ENCODE data around the gene CCDC24. TPM values are rescaled to one million over a fixed set of nuclear protein-coding genes. Genes with fewer than 3 reads are reported as not detected.

The CCDC24 gene
- total and polyA plus RNA-seq, 2 of the 4 experiments (the other 2 are of a cell fraction): 1.4 to 4.6 TPM

DNA sequence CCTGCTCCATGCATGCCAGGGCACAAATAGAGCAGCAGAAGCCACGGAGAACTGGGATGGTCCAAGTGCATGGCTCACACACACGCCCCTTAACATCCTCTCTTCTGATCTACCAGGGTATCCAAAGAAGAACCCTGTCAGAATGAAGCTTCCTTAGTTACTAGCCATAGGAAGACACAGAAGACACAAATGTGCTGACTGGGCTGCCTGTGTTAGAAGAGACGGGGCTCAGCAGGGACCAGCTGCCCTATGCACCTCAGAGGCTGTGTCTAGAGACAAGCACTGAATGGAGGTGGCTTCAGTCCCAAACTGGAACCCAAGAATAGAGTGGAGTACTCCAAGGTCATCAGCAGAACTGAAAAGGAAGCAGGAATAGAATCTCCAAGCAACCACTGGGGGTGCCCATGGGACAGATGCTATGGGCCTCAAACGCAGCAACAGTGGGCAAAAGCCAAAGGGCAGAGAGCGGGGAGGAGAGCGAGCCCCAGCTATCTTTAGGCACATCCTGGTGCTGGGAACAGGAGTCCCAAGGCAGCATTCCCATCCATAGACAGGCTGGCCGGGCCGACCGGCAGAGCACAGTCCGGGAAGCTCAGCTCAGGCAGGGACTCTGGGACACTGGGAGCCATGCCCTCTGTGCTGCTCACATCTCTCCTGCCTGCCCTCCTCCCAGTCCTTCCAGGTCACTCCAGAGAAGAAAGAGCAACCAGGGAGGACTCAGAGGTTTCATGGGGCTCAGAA, 30.4 kb downstream of the CCDC24 start:
- Histone ChIP-seq H3K36me3 (ENCODE audit: control insufficient read depth, insufficient read depth, low read length) (peaks cover 26% of the 10 kb centered on the region; the same call in 1 of the 2 replicates), H2BK5ac (ENCODE audit: low read depth, low read length, poor library complexity, severe bottlenecking) (no peak overlapping the region), H3K14ac (replicated peaks; ENCODE audit: low read depth, low read length) (no peak overlapping the region), H3K56ac (ENCODE audit: extremely low read depth, insufficient read depth, low read length) (no peak overlapping the region), H3K27me3 (ENCODE audit: control insufficient read depth, insufficient read depth, low read length) (no peaks in the 10 kb centered on the region), H4K91ac (ENCODE audit: insufficient read depth, low read depth, low read length) (no peak overlapping the region), H2AK9ac (replicated peaks; ENCODE audit: low read depth, low read length, poor library complexity) (no peak overlapping the region), H3K4me1 (ENCODE audit: control insufficient read depth, insufficient read depth, low read length) (peaks cover 4% of the 10 kb centered on the region), H3K4me3 (ENCODE audit: insufficient read depth, low read depth, low read length) (no peak overlapping the region), H2BK15ac (ENCODE audit: low read depth, low read length) (no peak overlapping the region), H2AK5ac (ENCODE audit: low read depth, low read length) (no peak overlapping the region), H2BK20ac (ENCODE audit: low read depth, low read length) (no peak overlapping the region), H3K23ac (ENCODE audit: low read depth, low read length) (no peak overlapping the region), H4K20me1 (ENCODE audit: insufficient read depth, low read length) (no peaks in the 10 kb centered on the region; the same call in 1 of the 2 replicates), H4K8ac (ENCODE audit: low read depth in 2 of 2, low read length in 2 of 2) (no peak overlapping the region), H3K79me1 (ENCODE audit: low read depth in 1 of 2, low read length in 2 of 2) (peaks cover 0 to 3% of the 10 kb centered on the region in 2 experiments; a peak in 1 of 4 replicates), H2BK120ac (ENCODE audit: low read depth, low read length) (no peak overlapping the region), H3K4me2 (ENCODE audit: low read depth, low read length) (no peak overlapping the region), H2AFZ (replicated peaks; ENCODE audit: low read length, poor library complexity) (no peak overlapping the region), H4K5ac (ENCODE audit: low read depth, low read length) (no peak overlapping the region), H3K9me1 (ENCODE audit: insufficient read depth, low read length) (peaks cover 10% of the 10 kb centered on the region; the same call in 1 of the 2 replicates), H3K27ac (ENCODE audit: insufficient read depth, low read length) (no peak overlapping the region), H3K9me3 (ENCODE audit: control insufficient read depth, insufficient read depth, low read length) (no peaks in the 10 kb centered on the region), H3K4ac (ENCODE audit: low read depth, low read length) (no peak overlapping the region), H3K9ac (ENCODE audit: low read depth, low read length) (no peak overlapping the region), H3K18ac (ENCODE audit: low read depth, low read length) (no peak overlapping the region)
- POLR2A ChIA-PET (ENCODE audit: unreplicated experiment): no interaction called here
- intact Hi-C loops (cut with micrococcal nuclease) (no loop called here), in situ Hi-C loops (cut with MboI; ENCODE audit: low sequenced_read_pairs) (no loop called here), dilution Hi-C loops (cut with HindIII; ENCODE audit: low sequenced_read_pairs, unreplicated experiment) (no loop called here)
- peak; percentile 34 for TF ChIP-seq MAFK (IDR thresholded peaks at IDR 0.05; ENCODE audit: low read depth, low read length)
- no peak for TF ChIP-seq SMC3 (IDR thresholded peaks at IDR 0.05; ENCODE audit: low read depth, low read length)
- TF ChIP-seq, protein P1, sequence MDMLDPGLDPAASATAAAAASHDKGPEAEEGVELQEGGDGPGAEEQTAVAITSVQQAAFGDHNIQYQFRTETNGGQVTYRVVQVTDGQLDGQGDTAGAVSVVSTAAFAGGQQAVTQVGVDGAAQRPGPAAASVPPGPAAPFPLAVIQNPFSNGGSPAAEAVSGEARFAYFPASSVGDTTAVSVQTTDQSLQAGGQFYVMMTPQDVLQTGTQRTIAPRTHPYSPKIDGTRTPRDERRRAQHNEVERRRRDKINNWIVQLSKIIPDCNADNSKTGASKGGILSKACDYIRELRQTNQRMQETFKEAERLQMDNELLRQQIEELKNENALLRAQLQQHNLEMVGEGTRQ (IDR thresholded peaks at IDR 0.05; ENCODE audit: low read depth, low read length): no peak
- BruUV-seq (replicated peaks): no TSS peak
- CTCF ChIA-PET: interaction anchor here (1.0 to 1.7 kb wide), 2 partner anchors 16 to 28 kb away, joined by 3 to 6 read pairs; no protein-coding TSS in a partner anchor
- DNase-seq: no peak
- WGBS, 2 experiments (ENCODE audit: extremely low coverage in 2 of 2, insufficient read length in 1 of 2): 100% methylated on average over 1 of the region's 10 CpGs; no CpG with 5 or more reads in 1 of the 2 experiments
- ATAC-seq (ENCODE audit: low read depth): no peak; the same call in 1 of the 2 replicates
